H9 (cell line): ENCODE measurements around the gene NCOR2. TPM values are rescaled to one million over a fixed set of nuclear protein-coding genes. Genes with fewer than 3 reads are reported as not detected.

ENCODE experiments used
- DNase-seq: peaks from one replicate; pipeline ENCODE4 v3.0.0-alpha.2; 2017
- H2AFZ ChIP-seq: one replicate; pipeline ENCODE4 v1.6.1; 2013; ENCODE audit warnings: mild to moderate bottlenecking, low read length, control low read depth, moderate library complexity
- H2AK5ac ChIP-seq: 2 replicates; pipeline ENCODE4 v1.6.1; 2013; ENCODE audit warnings: low read length, control low read depth, mixed read lengths; ENCODE audit not compliant: insufficient read length
- H2BK120ac ChIP-seq: one replicate; pipeline ENCODE4 v1.6.1; 2013; ENCODE audit warnings: low read depth, mild to moderate bottlenecking, low read length, control low read depth, inconsistent platforms; ENCODE audit not compliant: poor library complexity, severe bottlenecking
- H2BK12ac ChIP-seq: 2 replicates; pipeline ENCODE4 v1.6.1; 2013; ENCODE audit warnings: low read length, control low read depth, mixed read lengths, low read depth; ENCODE audit not compliant: insufficient read length
- H2BK15ac ChIP-seq: 2 replicates; pipeline ENCODE4 v1.6.1; 2013; ENCODE audit warnings: low read depth, low read length, control low read depth
- H2BK20ac ChIP-seq: one replicate; pipeline ENCODE4 v1.6.1; 2013; ENCODE audit warnings: low read depth, mild to moderate bottlenecking, low read length, control low read depth, inconsistent platforms; ENCODE audit not compliant: poor library complexity, severe bottlenecking
- H2BK5ac ChIP-seq: 2 replicates; pipeline ENCODE4 v1.6.1; 2013; ENCODE audit warnings: low read length, control low read depth, mixed read lengths; ENCODE audit not compliant: insufficient read length
- H3K14ac ChIP-seq: 2 replicates; pipeline ENCODE4 v1.6.1; 2013; ENCODE audit warnings: low read length, control low read depth; ENCODE audit not compliant: insufficient read depth
- H3K18ac ChIP-seq: 2 replicates; pipeline ENCODE4 v1.6.1; 2013; ENCODE audit warnings: low read depth, mild to moderate bottlenecking, mixed read lengths, low read length, control low read depth; ENCODE audit not compliant: insufficient read length
- H3K23ac ChIP-seq: 2 replicates; pipeline ENCODE4 v1.6.1; 2013; ENCODE audit warnings: low read length, control low read depth, mixed read lengths, low read depth; ENCODE audit not compliant: insufficient read length
- H3K23me2 ChIP-seq: 2 replicates; pipeline ENCODE4 v1.6.1; 2013; ENCODE audit warnings: low read depth, mild to moderate bottlenecking, mixed read lengths, low read length, control low read depth; ENCODE audit not compliant: insufficient read length, poor library complexity, severe bottlenecking
- H3K27ac ChIP-seq: 2 replicates; pipeline ENCODE4 v1.5.1; 2013; ENCODE audit warnings: low read length, control low read depth, mixed read lengths, low read depth; ENCODE audit not compliant: insufficient read length
- H3K27me3 ChIP-seq: 2 replicates; pipeline ENCODE4 v1.6.1; 2013; ENCODE audit warnings: low read length, control low read depth, inconsistent platforms; ENCODE audit not compliant: insufficient read depth
- H3K4ac ChIP-seq: 2 replicates; pipeline ENCODE4 v1.6.1; 2013; ENCODE audit warnings: low read depth, mild to moderate bottlenecking, control low read depth, inconsistent platforms, low read length, moderate library complexity
- H3K4me1 ChIP-seq: 2 replicates; pipeline ENCODE4 v1.6.1; 2013; ENCODE audit warnings: low read length, control low read depth, inconsistent platforms; ENCODE audit not compliant: insufficient read depth
- H3K4me2 ChIP-seq: 2 replicates; pipeline ENCODE4 v1.6.1; 2013; ENCODE audit warnings: low read length, control low read depth, mixed read lengths; ENCODE audit not compliant: insufficient read length, insufficient read depth
- H3K56ac ChIP-seq: 2 replicates; pipeline ENCODE4 v1.6.1; 2013; ENCODE audit warnings: low read depth, mild to moderate bottlenecking, mixed read lengths, low read length, control low read depth; ENCODE audit not compliant: insufficient read length
- H3K79me1 ChIP-seq: 2 replicates; pipeline ENCODE4 v1.6.1; 2013; ENCODE audit warnings: low read depth, mild to moderate bottlenecking, moderate library complexity, low read length, control low read depth, inconsistent platforms; ENCODE audit not compliant: insufficient read depth, poor library complexity, severe bottlenecking
- H3K79me2 ChIP-seq: 2 replicates; pipeline ENCODE4 v1.6.1; 2013; ENCODE audit warnings: low read length, control low read depth, inconsistent platforms; ENCODE audit not compliant: insufficient read depth
- H3K9ac ChIP-seq: 2 replicates; pipeline ENCODE4 v1.6.1; 2013; ENCODE audit warnings: low read length, control low read depth, mixed read lengths; ENCODE audit not compliant: insufficient read length; ENCODE audit errors: extremely low read depth
- H3K9me3 ChIP-seq: one replicate; pipeline ENCODE4 v1.6.1; 2013; ENCODE audit warnings: low read depth, low read length, inconsistent platforms; ENCODE audit not compliant: control insufficient read depth
- H3T11ph ChIP-seq: one replicate; pipeline ENCODE4 v1.6.1; 2013; ENCODE audit warnings: mild to moderate bottlenecking, low read length, control low read depth, inconsistent platforms
- H4K20me1 ChIP-seq: one replicate; pipeline ENCODE4 v1.6.1; 2013; ENCODE audit not compliant: control insufficient read depth, insufficient read length, insufficient read depth
- H4K5ac ChIP-seq: 2 replicates; pipeline ENCODE4 v1.6.1; 2013; ENCODE audit warnings: low read depth, mild to moderate bottlenecking, mixed read lengths, low read length, control low read depth; ENCODE audit not compliant: insufficient read length
- H4K8ac ChIP-seq: replicated peaks from 2 replicates; pipeline ENCODE4 v1.6.1; 2013; ENCODE audit warnings: low read length, control low read depth, mixed read lengths, low read depth; ENCODE audit not compliant: insufficient read length
- H4K91ac ChIP-seq: 2 replicates; pipeline ENCODE4 v1.6.1; 2013; ENCODE audit warnings: low read depth, mild to moderate bottlenecking, moderate library complexity, mixed read lengths, low read length, control low read depth; ENCODE audit not compliant: insufficient read length
- H3K27ac Mint-ChIP-seq, 3 experiments: 2 replicates in 2 of 3; 3 replicates in 1 of 3; pipeline ENCODE4 v1.8.0; 2020 to 2021; ENCODE audit warnings: mixed read lengths in 3 of 3, mild to moderate bottlenecking in 1 of 3, moderate library complexity in 1 of 3
- H3K27me3 Mint-ChIP-seq: 2 replicates; pipeline ENCODE4 v1.8.0; 2021; ENCODE audit warnings: low read depth, mild to moderate bottlenecking, moderate library complexity, mixed read lengths
- H3K36me3 Mint-ChIP-seq, 3 experiments: 2 replicates in 2 of 3; 3 replicates in 1 of 3; pipeline ENCODE4 v1.8.0; 2020 to 2021; ENCODE audit warnings: low read depth in 3 of 3, mixed read lengths in 3 of 3; ENCODE audit not compliant: insufficient read depth in 1 of 3
- H3K4me1 Mint-ChIP-seq, 2 experiments: 2 replicates each; pipeline ENCODE4 v1.8.0; 2020; ENCODE audit warnings: mixed read lengths in 2 of 2
- H3K4me3 Mint-ChIP-seq, 2 experiments: 2 replicates in 1 of 2; 3 replicates in 1 of 2; pipeline ENCODE4 v1.8.0; 2020 to 2021; ENCODE audit warnings: mild to moderate bottlenecking in 2 of 2, mixed read lengths in 2 of 2, moderate library complexity in 1 of 2
- H3K9me3 Mint-ChIP-seq, 2 experiments: 2 replicates in 1 of 2; 3 replicates in 1 of 2; pipeline ENCODE4 v1.8.0; 2020; ENCODE audit warnings: mild to moderate bottlenecking in 2 of 2, mixed read lengths in 2 of 2, moderate library complexity in 1 of 2
- WGBS: extraction: QIAGEN DNeasy Blood & Tissue Kit; methylation state at CpG from one replicate; pipeline ENCODE4 v1.1.7; 2013; ENCODE audit warnings: missing lambda C conversion rate, low lambda C conversion rate, mixed read lengths; ENCODE audit not compliant: insufficient read length; ENCODE audit errors: extremely low coverage; 5-methylcytosine and 5-hydroxymethylcytosine counted together
- total RNA-seq: library from RNA; stranded (reverse); gene quantifications from 2 replicates; pipeline ENCODE4 v1.2.1, GENCODE V29; 2021
- TF ChIP-seq, protein P1 (sequence below): fragments of 200-600 bp; sonication (generic); conservative IDR thresholded peaks from 3 replicates; pipeline ENCODE4 v1.8.0; 2021; ENCODE audit warnings: antibody characterized with exemption, mild to moderate bottlenecking

Gene NCOR2
- total RNA-seq, 1 experiment from 2014 or later, result 226 TPM

DNA sequence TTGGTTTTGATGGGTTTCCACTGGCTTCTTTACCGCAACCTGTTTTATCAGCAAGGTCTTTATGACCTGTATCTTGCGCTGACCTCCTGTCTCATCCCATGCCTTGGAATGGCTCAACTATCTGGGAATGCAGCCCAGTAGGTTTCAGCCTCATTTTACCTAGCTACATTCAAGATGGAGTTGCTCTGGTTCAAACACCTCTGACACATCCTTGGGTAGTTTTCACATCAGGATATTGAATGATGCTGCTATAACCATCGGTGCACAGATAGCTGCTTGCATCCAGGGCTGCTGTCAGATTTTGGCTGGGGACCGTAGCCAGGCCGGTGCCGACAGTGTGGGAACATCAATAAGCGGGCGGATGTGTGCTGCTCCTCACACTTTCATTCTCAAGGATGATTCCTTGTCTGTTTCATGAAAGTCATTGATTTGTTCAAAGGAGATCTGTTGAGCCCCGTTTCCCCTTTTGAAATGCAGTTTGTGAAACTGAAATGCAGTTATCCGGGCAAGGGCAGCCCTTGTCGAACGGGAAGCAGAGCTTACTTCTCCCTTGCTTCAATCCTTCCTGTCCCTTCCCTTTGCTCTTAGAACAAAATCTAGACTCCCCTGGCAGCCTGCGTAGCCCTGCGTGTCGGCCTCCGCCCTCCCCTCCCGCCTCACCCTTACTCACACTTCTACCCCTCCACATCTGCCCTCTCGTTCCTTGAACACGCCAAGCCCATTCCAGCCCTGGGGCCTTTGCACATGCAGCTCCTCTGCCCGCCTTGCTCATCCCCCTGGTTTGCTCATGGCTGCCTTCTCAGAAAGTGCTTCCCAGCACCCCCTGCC is 49.2 kb upstream of the NCOR2 start:
- H3K27me3 Mint-ChIP-seq, result peaks cover 2% of the 10 kb centered on the region; the same call in 1 of the 2 replicates
- no peak overlapping the region; a peak in 1 of 7 replicates for H3K27ac Mint-ChIP-seq
- no CpG with 5 or more reads among the region's 20 CpGs for WGBS

More for the DNA sequence above, 49.2 kb upstream of the NCOR2 start:
- H3K4me3 Mint-ChIP-seq, result no peak overlapping the region
- no peak overlapping the region for H2AFZ ChIP-seq
- no peaks in the 10 kb centered on the region for H3K79me1 ChIP-seq
- H3K27me3 ChIP-seq, result no peaks in the 10 kb centered on the region
- H2BK15ac ChIP-seq, result no peak overlapping the region
- no peak overlapping the region for H4K91ac ChIP-seq
- no peak overlapping the region for H2BK20ac ChIP-seq
- no peak overlapping the region for H3K14ac ChIP-seq
- peaks cover 0 to 6% of the 10 kb centered on the region in 2 experiments; a peak in 4 of 5 replicates for H3K9me3 Mint-ChIP-seq
- no peaks in the 10 kb centered on the region for H3K79me2 ChIP-seq
- no peak overlapping the region for H3K27ac ChIP-seq
- peaks cover 0 to 3% (median 0%) of the 10 kb centered on the region in 3 experiments; a peak in 1 of 7 replicates for H3K36me3 Mint-ChIP-seq
- H3K4ac ChIP-seq, result no peak overlapping the region
- no peak overlapping the region for H2AK5ac ChIP-seq
- no peak overlapping the region for H4K5ac ChIP-seq
- H3K56ac ChIP-seq, result no peak overlapping the region
- H3T11ph ChIP-seq, result no peak overlapping the region
- no peak overlapping the region for H4K8ac ChIP-seq
- DNase-seq, result no peak
- no peak overlapping the region for H2BK120ac ChIP-seq
- H3K4me1 Mint-ChIP-seq, result peaks cover 9% of the 10 kb centered on the region in 2 experiments; a peak in 3 of 4 replicates
- no peak overlapping the region for H3K9ac ChIP-seq
- no peak overlapping the region for H3K4me2 ChIP-seq
- H2BK12ac ChIP-seq, result no peak overlapping the region
- H3K18ac ChIP-seq, result no peak overlapping the region
- H3K23ac ChIP-seq, result no peak overlapping the region
- no peaks in the 10 kb centered on the region for H3K9me3 ChIP-seq
- TF ChIP-seq, protein P1, sequence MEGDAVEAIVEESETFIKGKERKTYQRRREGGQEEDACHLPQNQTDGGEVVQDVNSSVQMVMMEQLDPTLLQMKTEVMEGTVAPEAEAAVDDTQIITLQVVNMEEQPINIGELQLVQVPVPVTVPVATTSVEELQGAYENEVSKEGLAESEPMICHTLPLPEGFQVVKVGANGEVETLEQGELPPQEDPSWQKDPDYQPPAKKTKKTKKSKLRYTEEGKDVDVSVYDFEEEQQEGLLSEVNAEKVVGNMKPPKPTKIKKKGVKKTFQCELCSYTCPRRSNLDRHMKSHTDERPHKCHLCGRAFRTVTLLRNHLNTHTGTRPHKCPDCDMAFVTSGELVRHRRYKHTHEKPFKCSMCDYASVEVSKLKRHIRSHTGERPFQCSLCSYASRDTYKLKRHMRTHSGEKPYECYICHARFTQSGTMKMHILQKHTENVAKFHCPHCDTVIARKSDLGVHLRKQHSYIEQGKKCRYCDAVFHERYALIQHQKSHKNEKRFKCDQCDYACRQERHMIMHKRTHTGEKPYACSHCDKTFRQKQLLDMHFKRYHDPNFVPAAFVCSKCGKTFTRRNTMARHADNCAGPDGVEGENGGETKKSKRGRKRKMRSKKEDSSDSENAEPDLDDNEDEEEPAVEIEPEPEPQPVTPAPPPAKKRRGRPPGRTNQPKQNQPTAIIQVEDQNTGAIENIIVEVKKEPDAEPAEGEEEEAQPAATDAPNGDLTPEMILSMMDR, result no peak
- no peaks in the 10 kb centered on the region for H3K4me1 ChIP-seq
- H3K23me2 ChIP-seq, result no peaks in the 10 kb centered on the region
- H2BK5ac ChIP-seq, result no peak overlapping the region
- no peaks in the 10 kb centered on the region for H4K20me1 ChIP-seq
